Astrocyte (in vitro differentiated cells and primary cell): ENCODE results near the gene GUCY2C. TPM values are rescaled to one million over a fixed set of nuclear protein-coding genes. Genes with fewer than 3 reads are reported as not detected.
A peak's percentile ranks its signal among the peaks of the same experiment; 100 is the strongest.

Source experiments
- DNase-seq: peaks from one replicate; pipeline ENCODE4 v3.0.0-alpha.2; 2010; ENCODE audit warnings: low read depth
- FAIRE-seq: peaks from 2 replicates; lab custom pipeline; 2011; peaks lifted over from hg19 to GRCh38; lab: Jason Lieb, UNC
- H2AFZ ChIP-seq: 2 replicates; pipeline ENCODE4 v1.6.0; 2012; ENCODE audit warnings: low read depth, low read length, inconsistent platforms
- H3K27ac ChIP-seq: 2 replicates; pipeline ENCODE4 v1.5.1; 2011; ENCODE audit warnings: low read depth, low read length, inconsistent platforms
- H3K27me3 ChIP-seq: 2 replicates; pipeline ENCODE4 v1.6.0; 2011; ENCODE audit warnings: low read length, inconsistent platforms; ENCODE audit not compliant: insufficient read depth
- H3K36me3 ChIP-seq: 2 replicates; pipeline ENCODE4 v1.5.1; 2011; ENCODE audit warnings: low read length, inconsistent platforms; ENCODE audit not compliant: insufficient read depth
- H3K4me1 ChIP-seq: 2 replicates; pipeline ENCODE4 v1.5.1; 2011; ENCODE audit warnings: low read length, inconsistent platforms; ENCODE audit not compliant: insufficient read depth
- H3K4me2 ChIP-seq: 2 replicates; pipeline ENCODE4 v1.6.0; 2012; ENCODE audit warnings: low read length, inconsistent platforms
- H3K4me3 ChIP-seq: 2 replicates; pipeline ENCODE4 v1.5.1; 2011; ENCODE audit warnings: low read depth, mild to moderate bottlenecking, low read length, inconsistent platforms; ENCODE audit not compliant: insufficient read depth
- H3K79me2 ChIP-seq: 2 replicates; pipeline ENCODE4 v1.6.0; 2012; ENCODE audit warnings: mild to moderate bottlenecking, low read length, inconsistent platforms; ENCODE audit not compliant: insufficient read depth
- H3K9ac ChIP-seq: 2 replicates; pipeline ENCODE4 v1.6.0; 2012; ENCODE audit warnings: mild to moderate bottlenecking, low read length, inconsistent platforms
- H3K9me3 ChIP-seq: 2 replicates; pipeline ENCODE4 v1.5.1; 2012; ENCODE audit warnings: low read depth, mild to moderate bottlenecking, low read length, inconsistent platforms; ENCODE audit not compliant: insufficient read depth
- H4K20me1 ChIP-seq: 2 replicates; pipeline ENCODE4 v1.6.0; 2012; ENCODE audit warnings: low read length, inconsistent platforms; ENCODE audit not compliant: insufficient read depth
- H3K27ac Mint-ChIP-seq: one replicate; pipeline ENCODE4 v1.8.0; 2021; ENCODE audit warnings: mild to moderate bottlenecking, mixed read lengths; ENCODE audit not compliant: unreplicated experiment
- H3K27me3 Mint-ChIP-seq: one replicate; pipeline ENCODE4 v1.8.0; 2021; ENCODE audit warnings: low read depth, mixed read lengths; ENCODE audit not compliant: unreplicated experiment
- H3K36me3 Mint-ChIP-seq: one replicate; pipeline ENCODE4 v1.8.0; 2021; ENCODE audit warnings: low read depth, mixed read lengths; ENCODE audit not compliant: unreplicated experiment
- H3K4me1 Mint-ChIP-seq: one replicate; pipeline ENCODE4 v1.8.0; 2021; ENCODE audit warnings: low read depth, mixed read lengths; ENCODE audit not compliant: unreplicated experiment
- H3K4me3 Mint-ChIP-seq: one replicate; pipeline ENCODE4 v1.8.0; 2021; ENCODE audit warnings: mild to moderate bottlenecking, moderate library complexity, mixed read lengths; ENCODE audit not compliant: unreplicated experiment
- H3K9me3 Mint-ChIP-seq: one replicate; pipeline ENCODE4 v1.8.0; 2021; ENCODE audit warnings: mild to moderate bottlenecking, mixed read lengths; ENCODE audit not compliant: unreplicated experiment
- CTCF ChIP-seq: IDR thresholded peaks from 2 replicates; pipeline ENCODE4 v1.5.1; 2011; ENCODE audit warnings: low read depth, mild to moderate bottlenecking, inconsistent platforms, low read length, moderate library complexity; ENCODE audit not compliant: insufficient read depth
- EZH2 ChIP-seq: IDR thresholded peaks from 2 replicates; pipeline ENCODE4 v1.6.1; 2012; ENCODE audit warnings: mild to moderate bottlenecking, low read length, inconsistent platforms; ENCODE audit not compliant: insufficient read depth
- total RNA-seq: library from RNA; stranded (reverse); gene quantifications from 2 replicates; pipeline ENCODE4 v1.2.1, GENCODE V29; 2021

Gene GUCY2C
- total RNA-seq, 1 donor from 2014 or later = 0.09 TPM

- FAIRE-seq (no peak), DNase-seq (peak; percentile 23)
- Histone ChIP-seq H3K4me2 (no peak overlapping the region), H3K27ac (no peak overlapping the region), H4K20me1 (no peaks in the 10 kb centered on the region), H3K4me1 (no peaks in the 10 kb centered on the region), H3K36me3 (no peaks in the 10 kb centered on the region), H3K4me3 (no peak overlapping the region), H3K79me2 (no peaks in the 10 kb centered on the region), H3K9me3 (no peaks in the 10 kb centered on the region), H3K27me3 (no peaks in the 10 kb centered on the region), H3K9ac (no peak overlapping the region), H2AFZ (no peak overlapping the region)
- Mint-ChIP-seq H3K36me3 (peaks cover 6% of the 10 kb centered on the region), H3K9me3 (peaks cover 22% of the 10 kb centered on the region), H3K4me1 (peaks cover 20% of the 10 kb centered on the region), H3K4me3 (no peak overlapping the region), H3K27ac (peak overlapping the region; percentile 84), H3K27me3 (no peaks in the 10 kb centered on the region)
- TF ChIP-seq EZH2 (no peak), CTCF (no peak)
Measured at GRCh38 chr12:14635776-14636175, 60.6 kb downstream of the GUCY2C start.

- no peaks in the 10 kb centered on the region for H3K36me3 ChIP-seq
- Mint-ChIP-seq H3K27ac (no peak overlapping the region), H3K27me3 (no peaks in the 10 kb centered on the region), H3K36me3 (peaks cover 2% of the 10 kb centered on the region), H3K4me3 (no peak overlapping the region), H3K9me3 (peaks cover 5% of the 10 kb centered on the region), H3K4me1 (peaks cover 9% of the 10 kb centered on the region)
- FAIRE-seq = no peak
- no peak overlapping the region for H2AFZ ChIP-seq
- no peaks in the 10 kb centered on the region for H3K27me3 ChIP-seq
- no peak overlapping the region for H3K4me3 ChIP-seq
- no peak for DNase-seq
- H4K20me1 ChIP-seq = no peaks in the 10 kb centered on the region
- H3K9ac ChIP-seq = no peak overlapping the region
- H3K4me2 ChIP-seq = no peak overlapping the region
- no peaks in the 10 kb centered on the region for H3K4me1 ChIP-seq
- H3K79me2 ChIP-seq = no peaks in the 10 kb centered on the region
- no peak overlapping the region for H3K27ac ChIP-seq
- no peaks in the 10 kb centered on the region for H3K9me3 ChIP-seq
- TF ChIP-seq CTCF (no peak), EZH2 (no peak)
Measured at GRCh38 chr12:14630793-14631192, 65.6 kb downstream of the GUCY2C start.

GRCh38 chr12:14629832-14630710 lies 66.3 kb downstream of the GUCY2C start:
- H3K36me3 Mint-ChIP-seq = peaks cover 2% of the 10 kb centered on the region
- Histone ChIP-seq H3K27ac (no peak overlapping the region), H3K4me2 (no peak overlapping the region), H2AFZ (no peak overlapping the region), H3K4me3 (no peak overlapping the region), H3K79me2 (no peaks in the 10 kb centered on the region), H3K9me3 (no peaks in the 10 kb centered on the region), H3K9ac (no peak overlapping the region), H3K36me3 (no peaks in the 10 kb centered on the region), H4K20me1 (no peaks in the 10 kb centered on the region), H3K27me3 (no peaks in the 10 kb centered on the region), H3K4me1 (no peaks in the 10 kb centered on the region)
- H3K9me3 Mint-ChIP-seq = peaks cover 5% of the 10 kb centered on the region
- no peak overlapping the region for H3K27ac Mint-ChIP-seq
- no peak for FAIRE-seq
- peaks cover 4% of the 10 kb centered on the region for H3K4me1 Mint-ChIP-seq
- no peak for TF ChIP-seq EZH2
- TF ChIP-seq CTCF = peak; percentile 99
- no peaks in the 10 kb centered on the region for H3K27me3 Mint-ChIP-seq
- no peak overlapping the region for H3K4me3 Mint-ChIP-seq
- DNase-seq = peak; percentile 41
